Measurements from ENCODE around the gene RHOD.

The RHOD gene

DNA sequence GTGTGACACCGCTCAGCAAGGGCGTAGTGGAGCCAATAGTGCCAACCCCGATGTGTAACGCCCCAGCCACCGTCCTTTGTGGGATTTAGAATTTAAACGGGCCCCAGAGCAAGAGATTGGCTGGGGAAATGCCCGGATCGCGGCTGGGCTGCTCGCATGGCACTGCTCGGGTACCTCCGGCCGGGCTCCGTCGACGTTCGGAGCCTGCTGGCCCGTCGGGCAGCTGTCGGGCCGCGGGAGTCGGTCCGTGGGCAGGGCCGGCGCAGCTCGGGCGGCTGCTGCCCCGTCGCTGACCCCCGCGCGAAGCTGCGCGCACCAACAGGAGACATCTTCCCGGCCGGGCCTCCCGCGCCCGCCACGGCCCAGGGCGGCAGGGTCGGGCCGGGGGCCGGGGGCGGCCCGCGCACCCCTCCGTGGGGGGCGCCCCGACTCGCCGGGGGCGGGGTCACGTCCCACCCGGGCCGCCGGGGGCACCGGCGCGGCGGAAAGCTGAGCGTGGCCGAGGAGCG, 61.1 kb downstream of the RHOD start:
- no peak for DNase-seq (ENCODE audit: low spot score)

DNA sequence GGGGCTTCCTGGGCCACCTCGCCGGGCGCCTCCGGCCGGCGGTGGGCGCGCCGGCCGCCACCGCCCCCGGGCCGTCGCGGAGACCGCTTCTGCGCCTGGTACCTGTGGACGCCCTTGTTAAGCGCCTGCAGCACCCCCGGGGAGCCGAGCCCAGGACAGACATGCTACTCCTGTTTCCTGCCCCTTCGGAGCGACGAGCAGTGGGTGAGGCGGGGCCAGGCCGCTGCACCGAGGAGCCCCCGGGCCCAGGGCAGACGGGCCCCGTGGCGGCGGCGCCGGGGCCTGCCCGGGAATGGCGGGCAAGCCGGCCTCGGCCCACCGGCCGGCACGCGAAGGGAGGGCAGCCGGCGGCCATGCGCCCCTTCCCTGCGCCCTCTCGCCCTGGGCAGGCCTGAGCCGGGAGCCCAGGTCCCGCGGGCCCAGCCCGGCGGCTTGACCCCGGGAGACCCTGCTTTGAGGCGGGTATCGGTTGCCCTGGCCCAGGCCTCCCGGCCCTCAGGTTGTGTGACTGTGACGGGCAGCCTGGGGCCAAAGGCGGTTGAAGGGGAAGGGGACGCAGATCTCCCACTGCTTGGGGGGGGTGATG, 61.6 kb downstream of the RHOD start:
- DNase-seq (ENCODE audit: low spot score), result no peak

DNA sequence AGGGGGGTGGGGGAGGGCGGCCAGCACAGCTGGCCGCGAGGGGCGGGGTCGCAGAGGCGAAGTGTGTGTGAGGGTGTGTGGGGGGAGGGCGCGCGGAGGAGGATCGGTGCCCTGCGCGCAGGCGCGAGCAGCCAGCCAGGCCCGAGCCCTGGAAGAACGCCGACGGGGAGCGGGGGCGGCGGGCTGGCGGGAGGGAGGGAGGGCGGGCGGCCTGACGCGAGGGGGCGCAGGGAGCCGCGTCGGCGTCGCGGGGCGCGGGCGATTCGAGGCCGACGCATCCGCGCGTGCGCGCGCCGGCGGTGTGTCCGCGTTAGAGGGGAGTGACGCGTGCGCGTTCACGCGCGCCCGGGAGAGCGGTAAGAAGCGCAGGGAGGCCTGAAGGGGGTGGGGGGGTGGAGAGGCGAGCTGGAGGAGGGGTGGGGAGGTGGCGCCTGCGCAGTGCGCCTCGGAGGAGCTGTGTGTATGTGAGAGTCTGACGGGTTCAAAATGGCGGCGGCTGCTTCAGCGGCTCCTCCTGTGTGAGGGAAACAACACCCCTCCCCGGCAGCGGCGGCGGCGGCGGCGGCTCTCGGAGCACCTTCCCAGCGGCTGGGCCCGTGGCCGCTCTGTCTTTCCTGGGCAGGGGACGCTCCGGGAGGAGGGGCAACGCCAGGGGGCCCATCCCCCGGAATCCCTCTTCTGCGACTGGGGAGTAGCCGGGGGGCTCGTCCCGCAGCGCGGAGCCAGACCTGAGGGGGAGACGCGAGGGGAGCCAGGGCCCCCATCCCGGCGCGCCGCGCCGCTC, 62.3 kb downstream of the RHOD start, which contains the start of gene KDM2A:
KDM2A (plus strand) TSS at position 463 of the 784 bp plus-strand sequence. CDS start 2,054 bp downstream, outside the sequence.
- peak; percentile 98 for DNase-seq (ENCODE audit: low spot score)

DNA sequence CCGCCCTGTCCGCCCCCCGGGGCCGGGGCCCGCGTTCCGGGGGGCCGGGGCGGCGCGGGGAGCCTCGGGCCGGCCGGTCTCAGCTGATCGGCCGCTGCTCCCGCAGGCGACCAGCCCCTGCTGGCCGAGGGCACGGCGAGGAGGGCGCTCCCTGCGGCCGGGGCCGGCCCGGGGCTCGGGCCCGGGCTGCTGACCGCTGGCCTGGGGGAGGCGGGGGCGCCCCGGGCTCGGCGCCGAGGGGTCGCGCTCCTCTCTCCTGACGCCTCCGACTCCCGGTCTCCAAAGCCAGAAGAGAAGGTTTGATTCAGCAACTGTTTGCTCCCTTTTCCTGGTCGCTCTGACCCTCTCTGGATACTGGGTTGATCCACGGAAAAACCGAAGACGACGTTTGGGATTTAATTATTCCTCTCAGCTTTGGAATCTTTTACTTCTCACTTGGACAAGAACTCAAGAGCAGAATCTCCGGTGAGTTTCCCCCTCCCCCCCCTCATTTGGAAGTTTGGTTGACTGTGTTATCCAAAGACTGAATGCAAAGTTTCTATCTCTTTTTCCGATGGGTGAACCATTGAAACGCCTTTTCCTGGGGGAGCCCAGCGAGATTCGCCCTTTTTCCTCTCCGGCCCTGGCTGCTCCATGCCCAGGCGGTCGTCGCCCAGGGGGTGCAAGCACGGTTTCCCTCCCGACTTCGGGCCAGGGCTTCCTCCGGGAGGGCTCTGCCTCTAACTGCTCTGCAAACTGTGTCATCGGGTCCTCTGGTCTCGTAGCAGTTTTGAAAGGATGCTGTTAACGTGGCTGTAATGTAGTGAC, 63.1 kb downstream of the RHOD start:
- peak; percentile 56 for DNase-seq (ENCODE audit: low spot score)

DNA sequence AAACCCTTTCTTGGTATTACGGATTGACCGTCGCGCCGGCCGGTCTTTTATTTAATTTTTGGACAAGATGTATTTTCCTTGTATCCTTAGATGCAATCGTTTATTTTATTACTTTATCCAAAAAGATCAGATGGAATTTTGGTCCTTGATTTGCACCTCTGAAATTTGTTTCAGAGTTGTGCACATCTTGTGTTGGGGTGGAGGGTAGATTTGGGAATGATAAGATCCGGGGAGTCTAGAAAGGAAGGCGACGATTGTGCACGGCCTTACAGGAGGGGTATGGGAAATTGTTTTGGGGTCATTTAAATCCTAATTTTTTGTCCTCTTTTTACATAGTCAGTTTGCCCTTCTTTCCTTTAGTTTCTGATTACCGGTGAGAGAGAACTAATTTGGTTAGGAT, 63.8 kb downstream of the RHOD start:
- peak; percentile 27 for DNase-seq (ENCODE audit: low spot score)

DNA sequence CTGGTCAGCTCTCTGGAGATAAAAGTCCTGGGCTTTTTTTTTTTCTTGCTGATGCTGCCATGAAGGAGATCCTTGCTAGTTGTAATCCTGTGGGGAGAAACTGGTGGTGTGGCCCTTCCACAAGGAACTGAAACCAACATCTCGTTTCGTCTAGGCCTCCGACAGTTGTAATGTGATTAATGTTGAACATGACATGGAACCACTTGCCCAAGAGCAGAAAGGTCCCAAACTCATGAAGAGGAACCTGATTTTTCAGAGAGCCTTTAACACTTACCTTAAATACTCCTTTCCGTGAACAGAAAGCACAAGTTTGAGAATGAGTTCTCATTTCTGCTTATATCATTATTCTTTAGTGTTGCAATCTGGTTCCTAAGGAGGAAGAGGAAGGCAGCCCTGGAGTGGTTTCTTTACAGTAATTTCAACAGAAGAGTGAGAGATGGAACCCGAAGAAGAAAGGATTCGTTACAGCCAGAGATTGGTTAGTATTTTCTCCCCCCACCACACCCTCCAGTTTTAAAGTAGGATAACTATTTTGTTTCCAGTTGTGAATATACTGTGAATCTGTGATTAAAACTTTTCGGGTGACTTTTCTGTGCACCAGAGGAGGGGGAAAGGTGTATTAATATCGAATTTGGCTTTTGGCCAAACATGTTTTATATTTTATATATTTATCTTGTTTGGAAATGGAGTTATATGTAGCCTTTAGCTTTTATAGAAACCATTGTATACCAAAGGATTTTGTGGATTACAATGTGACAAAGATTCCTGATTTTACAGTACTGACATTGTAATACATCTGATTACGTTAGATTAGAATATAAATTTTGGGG, 64.4 kb downstream of the RHOD start:
- DNase-seq (ENCODE audit: low spot score), result peak; percentile 76

All from pons (tissue), 1 donor.